Nucleus accumbens (tissue), 56 donors: ENCODE data around the gene CPTP.

ENCODE experiments used
- DNase-seq, 56 donors: peaks; one replicate each; lab custom pipeline; 2025; lab: John Stamatoyannopoulos, UW

CPTP gene

DNA sequence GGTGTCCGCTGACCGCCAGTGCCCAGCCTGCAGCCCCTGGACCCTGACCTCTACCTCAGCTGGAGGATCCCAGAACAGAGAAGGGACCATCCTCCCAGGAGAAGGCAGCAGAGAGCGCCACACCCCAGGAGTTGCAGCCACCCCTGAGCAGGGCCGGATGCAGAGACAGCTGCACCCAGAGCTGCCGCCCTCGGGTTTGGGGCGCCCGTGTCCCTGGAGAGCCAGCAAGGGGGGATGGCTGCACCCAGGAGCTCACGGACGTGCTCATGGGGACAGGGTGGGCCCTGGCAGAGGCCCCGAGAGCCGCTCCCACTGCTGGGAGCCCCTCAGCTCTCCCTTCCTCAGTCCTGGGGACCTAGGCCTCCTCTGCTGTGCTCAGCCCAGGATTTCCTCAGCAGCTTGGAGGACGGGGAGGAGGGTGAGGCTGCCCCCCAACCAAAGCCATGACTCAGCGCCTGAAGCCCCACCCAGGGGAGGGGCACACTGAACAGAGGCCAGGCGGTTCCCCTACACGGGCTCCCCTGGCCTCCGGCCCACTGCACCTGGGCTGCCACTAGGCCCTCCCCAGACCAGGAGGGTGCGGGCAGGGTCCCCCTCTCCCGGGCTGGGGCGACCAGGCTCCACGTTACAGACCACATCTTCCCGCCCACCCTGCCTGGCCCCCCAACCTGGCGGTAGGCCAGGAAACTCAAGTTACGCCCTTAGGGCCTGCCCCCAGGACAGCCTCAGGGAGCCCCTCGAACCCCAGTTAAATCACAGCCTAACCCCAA lies 19.1 kb upstream of the CPTP start:
- DNase-seq: peak in 35 of 56 donors; percentile 5 to 69 (median 42)

DNA sequence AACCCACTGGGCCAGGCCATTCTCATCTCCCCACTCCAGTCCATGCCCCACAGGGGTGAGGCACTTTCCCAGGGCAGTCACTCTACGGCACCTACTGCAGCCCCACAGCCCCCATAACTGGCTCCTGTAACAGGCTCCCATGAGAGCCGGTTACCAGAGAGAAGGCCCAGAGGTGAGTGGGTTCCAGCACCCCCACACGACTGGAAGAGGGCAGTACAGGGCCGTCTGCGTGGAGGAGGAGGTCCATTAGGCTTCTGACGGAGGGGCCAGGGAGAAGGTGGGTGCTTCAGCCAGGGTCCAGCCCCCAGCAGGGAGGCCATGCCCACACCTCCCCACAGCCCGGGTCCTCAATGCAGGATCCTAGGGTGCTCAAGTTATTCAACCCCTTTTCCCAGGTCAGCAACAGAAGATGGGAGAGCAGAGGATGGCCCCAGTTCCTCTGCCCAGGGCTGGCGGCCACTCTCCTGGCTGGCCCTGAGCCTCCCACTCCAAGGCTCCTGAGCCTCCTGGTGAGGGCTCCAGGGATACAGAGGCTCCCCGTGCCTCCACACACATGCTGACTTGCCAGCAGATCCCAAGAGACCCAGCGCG lies 18.4 kb upstream of the CPTP start:
- DNase-seq: no peak

DNA sequence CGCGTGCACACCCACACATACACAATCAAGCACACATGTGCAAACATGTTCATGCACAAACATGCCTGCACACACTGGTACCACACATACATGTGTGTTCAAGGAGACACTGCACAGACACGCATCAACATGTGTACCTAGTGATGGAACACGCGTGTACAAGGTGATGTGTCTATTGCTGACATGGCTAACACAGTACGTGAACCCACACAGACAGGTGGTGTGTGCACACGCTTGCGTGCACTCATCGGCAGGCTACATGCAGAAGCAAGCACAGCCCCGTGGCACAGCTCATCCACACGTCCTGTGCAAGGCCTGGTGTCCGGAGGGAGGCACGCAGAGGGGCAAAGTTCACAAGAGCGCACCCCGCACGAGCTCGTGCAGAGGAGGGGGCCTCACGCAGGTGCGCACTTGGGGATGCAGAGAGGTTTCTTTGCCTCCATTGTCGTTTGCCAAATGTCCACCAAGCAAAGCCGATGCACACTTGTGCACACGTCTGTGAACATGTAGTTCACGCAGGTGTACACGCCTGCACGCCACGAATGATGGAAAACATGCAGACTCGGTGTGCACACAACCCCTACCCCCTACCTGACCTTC lies 17.8 kb upstream of the CPTP start:
- peak in 16 of 56 donors; percentile 13 to 63 (median 40) for DNase-seq

DNA sequence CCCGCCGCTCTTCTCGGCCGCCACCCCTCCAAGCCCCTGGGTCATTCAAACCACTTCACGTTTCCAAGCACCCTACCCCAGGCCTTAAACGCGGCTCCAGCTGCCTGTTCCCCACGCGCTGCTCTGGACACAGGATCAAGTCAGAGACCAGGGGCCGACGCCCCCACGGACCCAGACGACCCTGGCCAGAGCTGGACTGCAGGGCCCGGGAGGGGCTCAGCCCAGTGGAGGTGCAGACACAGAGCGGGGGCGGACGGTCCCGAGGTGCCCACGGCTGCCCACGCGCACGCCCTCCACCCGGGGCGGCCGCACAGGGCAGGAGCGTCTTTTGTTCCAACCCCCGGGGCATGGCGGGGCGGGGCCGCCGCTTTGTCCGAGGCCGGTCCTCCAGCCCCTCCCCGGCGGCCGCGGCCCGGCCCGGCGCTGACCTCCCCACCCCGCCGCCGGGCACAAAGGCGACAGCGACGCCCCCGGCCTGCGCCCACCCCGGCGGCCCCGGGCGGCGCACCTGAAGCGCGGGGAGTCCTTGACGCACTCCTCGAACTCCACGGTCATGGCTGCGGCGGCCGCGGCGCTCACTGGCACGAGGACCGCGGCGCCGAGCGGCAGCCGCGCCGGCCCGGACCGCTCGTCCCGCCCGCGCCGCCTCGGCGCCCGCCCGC lies 17.2 kb upstream of the CPTP start:
- DNase-seq: peak in 12 of 56 donors; percentile 33 to 70 (median 54)

DNA sequence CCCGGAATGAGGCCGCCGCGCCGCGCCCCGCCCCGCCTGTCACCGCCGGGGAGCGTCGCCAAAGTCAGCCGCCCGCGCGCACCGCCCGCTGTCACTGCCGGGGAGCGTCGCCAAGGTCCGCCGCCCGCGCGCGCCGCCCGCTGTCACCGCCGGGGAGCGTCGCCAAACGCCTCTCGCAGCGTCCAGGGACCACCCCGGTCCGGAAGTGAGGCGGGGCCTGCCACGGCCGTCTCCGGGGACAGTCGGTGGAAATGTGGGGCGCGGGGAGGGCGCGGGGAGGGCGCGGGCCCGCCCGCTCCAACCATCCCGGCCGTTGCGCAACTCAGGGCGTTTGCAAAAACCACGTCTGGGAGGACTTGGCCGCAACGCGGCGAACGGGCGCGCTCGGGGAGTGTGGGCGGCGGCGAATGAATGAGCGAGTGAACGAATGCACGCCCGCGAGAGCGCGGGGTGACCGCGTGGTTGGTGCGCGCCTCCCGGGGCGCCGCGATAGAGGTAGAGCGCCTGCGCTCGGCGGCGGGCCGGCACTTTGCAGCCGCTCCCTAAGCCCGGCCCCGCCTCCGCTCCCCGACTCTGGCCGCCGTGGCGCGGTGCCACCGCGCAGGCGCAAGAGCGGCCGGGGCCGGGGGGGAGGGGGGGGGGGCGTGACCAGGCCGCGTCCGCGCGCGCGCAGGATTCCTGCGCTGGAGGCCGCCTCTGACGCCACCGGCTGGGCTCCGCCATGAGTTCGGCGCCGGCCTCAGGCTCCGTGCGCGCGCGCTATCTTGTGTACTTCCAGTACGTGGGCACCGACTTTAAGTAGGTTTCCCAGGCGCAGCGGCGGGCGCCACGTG lies 16.5 kb upstream of the CPTP start, which contains the start of the genes ACAP3 and PUSL1:
TSS of gene ACAP3 (minus strand) at position 8 of the 833 bp plus-strand sequence. CDS start 115 bp downstream, outside the sequence.
TSS of gene PUSL1 (plus strand) at position 675 of the 833 bp plus-strand sequence. CDS start at position 722, 47 bp downstream.
- peak; percentile 30 to 97 (median 91) for DNase-seq

DNA sequence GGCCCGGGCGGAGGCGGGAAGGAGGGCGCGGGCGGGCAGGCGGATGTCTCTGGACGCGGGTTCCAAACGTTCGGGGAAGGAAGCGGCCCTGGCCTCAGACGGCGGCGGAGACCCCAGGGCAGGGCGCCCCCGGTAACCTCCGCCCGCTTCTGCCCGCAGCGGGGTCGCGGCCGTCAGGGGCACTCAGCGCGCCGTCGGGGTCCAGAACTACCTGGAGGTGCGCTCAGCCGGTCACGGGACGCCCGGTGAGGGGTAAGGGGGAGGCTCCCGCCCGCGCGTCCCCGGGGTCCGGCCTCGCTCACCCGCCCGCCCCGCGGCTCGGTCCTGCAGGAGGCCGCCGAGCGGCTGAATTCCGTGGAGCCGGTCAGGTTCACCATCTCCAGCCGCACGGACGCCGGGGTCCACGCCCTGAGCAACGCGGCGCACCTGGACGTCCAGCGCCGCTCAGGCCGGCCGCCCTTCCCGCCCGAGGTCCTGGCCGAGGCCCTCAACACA lies 15.8 kb upstream of the CPTP start:
- DNase-seq: peak in 1 of 56 donors; percentile 54

DNA sequence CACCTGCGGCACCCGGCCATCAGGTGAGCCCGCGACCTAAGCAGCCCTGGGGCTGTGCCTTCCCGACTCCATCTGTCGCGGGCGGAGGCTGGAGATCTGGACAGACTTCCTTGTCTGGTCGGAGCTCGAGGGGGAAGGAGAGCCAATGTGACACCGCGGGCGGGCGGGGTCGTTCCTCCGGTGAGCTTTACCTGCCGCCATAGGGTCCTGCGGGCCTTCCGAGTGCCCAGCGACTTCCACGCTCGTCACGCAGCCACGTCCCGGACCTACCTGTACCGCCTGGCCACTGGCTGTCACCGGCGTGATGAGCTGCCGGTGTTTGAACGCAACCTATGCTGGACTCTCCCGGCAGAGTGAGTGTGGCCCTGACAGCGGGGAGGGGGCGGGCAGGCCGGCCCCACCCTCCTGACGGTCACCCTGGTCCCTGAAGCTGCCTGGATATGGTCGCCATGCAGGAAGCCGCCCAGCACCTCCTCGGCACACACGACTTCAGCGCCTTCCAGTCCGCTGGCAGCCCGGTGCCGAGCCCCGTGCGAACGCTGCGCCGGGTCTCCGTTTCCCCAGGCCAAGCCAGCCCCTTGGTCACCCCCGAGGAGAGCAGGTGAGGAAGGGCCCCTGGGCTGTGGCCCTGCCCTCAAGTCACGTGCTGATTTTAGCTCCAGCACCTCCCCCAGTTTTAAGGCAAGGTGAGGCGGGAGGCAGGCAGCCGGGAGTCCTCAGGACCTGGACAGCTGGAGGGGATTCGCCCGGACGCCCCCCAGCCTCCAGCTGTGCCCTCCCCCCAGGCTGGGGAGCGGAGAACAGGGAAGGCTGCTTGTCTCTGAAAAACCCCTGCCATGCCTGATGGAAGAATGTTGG lies 15.1 kb upstream of the CPTP start:
- peak in 1 of 56 donors; percentile 11 for DNase-seq

DNA sequence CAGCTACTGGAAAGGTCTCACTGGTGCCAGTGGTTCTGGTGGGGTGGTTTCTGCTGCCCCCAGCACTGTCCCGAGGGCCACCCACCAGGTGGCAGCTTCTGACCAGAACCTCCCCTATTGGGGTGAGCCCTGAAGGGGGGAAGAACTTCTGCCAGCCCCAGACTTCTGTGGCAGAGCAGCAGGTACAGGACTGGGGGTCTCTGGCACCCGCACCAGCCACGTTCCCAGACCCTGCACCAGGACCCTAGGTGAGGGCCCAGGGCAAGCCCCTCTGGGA lies 14.6 kb upstream of the CPTP start:
- no peak for DNase-seq

DNA sequence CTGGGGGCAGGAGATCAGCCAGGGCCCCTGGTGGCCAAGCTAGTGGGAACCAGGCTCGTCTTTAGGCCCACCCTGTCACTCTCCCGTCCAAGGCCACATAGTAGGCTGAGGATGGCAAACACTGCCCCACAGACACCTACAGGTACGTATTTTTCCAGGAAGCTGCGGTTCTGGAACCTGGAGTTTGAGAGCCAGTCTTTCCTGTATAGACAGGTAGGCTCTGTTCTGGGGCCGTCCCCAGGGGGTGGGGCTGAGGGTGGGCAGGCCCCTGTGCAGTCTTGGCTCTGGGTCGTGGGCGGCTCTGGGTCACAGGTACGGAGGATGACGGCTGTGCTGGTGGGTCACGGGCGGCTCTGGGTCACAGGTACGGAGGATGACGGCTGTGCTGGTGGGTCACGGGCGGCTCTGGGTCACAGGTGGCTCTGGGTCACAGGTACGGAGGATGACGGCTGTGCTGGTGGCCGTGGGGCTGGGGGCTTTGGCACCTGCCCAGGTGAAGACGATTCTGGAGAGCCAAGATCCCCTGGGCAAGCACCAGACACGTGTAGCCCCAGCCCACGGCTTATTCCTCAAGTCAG lies 14.0 kb upstream of the CPTP start:
- DNase-seq: no peak

DNA sequence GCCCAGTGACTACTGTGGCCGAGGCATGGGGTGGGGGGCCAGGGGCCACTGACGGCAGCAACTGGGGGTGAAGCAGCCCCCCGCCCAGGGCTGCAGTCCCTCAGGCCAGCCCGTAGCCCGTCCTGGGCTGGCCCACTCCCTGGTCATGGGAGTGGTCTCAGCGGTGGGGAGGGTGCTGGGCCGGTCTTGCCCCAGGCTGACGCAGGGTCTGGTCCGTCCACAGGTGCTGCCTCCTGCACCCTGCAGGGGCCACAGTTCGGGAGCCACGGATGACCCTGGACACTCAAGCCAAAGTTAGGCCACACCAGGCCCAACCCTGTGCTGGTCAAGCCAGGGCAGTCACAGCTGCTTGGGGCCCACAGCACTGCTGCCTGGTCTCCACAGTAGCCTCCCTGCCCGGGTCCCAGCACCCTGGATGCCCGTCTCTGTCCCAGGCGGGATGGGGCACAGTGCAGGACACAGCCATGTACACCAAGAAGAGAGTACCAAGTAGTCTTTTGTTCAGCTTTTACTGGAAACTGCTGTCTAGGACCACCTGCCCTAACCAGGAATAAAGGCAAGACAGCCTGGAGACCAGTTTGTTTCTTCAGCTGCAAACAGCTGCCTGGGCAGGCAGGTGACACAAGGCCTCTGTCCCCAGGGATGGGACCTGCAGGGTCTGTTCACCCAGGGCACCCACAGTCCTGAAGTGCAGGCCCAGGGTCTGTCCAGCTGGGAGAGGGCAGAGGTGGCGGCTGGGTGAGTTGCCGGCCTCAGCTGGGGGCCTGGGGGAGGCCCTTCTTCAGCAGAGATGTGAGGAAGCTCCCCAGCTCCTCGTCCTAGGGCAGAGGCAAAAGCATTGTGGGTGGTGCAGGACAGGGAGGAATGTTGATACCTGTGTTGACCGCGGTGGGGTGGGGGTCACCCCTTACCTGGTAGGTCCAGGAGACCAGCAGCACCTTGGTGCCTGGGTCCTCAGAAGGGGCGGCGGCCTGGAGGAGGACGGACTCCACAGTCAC lies 13.2 kb upstream of the CPTP start:
- no peak for DNase-seq

DNA sequence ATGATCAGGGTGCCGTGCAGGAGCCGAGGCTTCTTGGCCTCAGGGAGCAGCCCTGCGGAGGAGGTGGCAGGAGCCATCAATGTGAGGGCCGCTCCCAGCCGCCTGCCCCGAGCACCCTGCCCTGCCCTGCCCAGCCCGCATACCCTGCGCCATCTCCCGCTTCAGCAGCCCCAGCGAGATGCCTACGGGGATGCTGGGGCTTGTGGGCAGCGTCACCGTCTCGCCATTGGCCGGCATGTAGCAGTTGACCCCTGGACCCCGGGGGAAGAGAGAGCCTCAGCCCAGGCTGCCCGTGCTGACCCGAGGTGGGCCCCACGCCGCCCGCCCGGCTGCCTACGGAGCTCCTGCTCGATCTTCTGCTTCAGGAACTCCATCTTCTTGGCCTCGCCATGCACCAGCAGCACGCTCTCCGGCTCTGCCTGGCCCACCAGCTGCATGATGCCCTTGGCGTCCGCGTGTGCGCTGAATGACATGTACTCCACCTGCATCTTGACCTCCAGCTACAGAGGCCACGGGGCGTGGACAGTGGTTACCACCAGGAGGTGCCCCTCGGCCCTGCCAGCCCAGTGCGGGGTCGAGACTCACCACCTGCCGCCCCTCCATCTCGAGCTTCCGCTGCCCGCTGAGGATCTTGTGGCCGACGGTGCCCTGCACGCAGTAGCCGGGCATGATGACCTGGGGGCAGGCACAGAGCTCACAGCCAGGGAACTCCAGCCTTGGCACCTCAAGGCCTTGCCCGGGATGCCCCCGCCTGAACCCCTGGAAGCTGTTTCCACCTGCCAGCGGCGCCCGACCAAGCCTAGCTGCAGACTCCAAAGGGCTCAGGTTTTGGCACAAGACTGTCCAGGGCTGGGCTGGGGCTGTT lies 11.9 kb upstream of the CPTP start:
- DNase-seq: no peak

DNA sequence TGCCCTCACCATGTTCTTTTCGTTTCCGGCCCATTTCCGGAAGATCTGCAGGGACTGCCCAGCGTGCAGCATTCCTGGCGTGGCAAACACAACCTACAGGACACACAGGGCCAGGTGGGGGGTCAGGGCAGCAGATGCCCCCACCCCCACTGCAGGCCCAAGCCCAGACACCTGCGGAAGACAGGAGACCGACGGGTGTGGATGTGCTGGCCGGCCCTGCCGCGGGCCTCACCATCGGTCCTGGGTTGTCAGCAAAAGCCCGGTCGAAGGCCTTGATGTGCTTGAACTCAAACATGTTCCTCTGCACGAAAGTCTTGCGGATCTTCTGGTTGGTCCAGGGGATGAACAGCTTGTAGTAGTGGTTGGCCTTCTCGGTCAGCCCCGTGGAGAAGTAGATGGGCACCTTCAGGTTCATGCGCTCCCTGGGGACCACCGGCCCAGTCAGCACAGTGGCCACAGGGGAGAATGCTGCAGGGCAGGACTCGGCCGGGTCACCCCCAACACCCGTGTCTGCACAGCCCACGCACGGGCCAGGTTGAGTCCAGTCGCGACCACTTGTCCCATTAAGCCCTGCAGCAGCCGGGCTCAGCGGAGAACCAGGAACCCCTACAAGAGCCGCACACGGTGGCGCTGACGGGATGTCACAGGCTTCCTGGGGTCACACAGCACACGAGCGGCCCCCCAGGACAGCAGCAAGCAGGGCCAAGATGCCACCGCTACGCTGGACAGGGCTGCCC lies 10.9 kb upstream of the CPTP start:
- no peak for DNase-seq

DNA sequence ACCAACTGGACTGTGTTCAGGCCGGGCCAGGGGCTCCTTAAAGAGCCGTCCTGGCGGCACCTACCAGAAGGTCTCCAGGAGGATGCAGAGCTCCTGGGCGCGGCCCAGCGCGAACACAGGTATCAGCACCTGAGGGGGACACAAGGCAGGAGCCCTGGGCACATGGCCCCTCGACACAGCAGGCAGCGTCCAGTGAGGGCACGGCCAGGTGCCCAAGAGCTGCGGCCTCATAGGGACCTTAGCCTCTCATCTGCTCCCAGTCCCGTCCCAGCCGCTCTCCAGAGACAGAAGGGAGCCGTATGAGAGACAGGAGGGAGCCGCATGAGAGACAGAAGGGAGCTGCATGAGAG lies 10.4 kb upstream of the CPTP start:
- no peak for DNase-seq

DNA sequence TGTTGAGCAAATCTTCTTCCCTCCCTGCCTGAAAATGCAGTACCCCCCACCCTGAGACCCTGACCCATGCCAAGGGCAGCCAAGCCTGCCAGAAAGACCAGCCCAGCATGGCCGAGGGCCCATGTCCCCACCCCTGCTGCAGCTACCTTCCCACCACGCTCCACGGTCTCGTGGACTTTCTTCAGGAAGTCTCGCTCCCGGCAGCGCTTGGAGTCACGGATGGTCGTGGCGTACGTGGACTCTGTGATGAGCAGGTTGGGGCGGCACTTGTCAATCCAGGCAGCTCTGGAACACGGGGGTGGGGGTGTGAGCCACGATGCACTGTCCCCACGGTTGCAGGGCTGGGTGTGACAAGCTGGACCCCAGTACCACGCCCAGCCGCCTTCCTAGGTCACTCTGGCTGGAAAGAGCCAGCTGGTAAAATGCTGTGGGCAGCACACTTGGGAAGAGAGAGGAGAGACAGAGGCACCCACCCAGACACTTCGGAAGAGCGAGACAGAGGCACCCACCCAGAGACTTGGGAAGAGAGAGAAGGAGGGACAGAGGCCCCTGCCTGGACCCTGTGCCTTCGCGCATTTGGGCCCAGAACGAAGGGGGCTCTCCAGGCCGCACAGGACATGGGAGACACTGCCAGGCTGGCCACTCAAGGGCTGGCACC lies 9.8 kb upstream of the CPTP start:
- no peak for DNase-seq

DNA sequence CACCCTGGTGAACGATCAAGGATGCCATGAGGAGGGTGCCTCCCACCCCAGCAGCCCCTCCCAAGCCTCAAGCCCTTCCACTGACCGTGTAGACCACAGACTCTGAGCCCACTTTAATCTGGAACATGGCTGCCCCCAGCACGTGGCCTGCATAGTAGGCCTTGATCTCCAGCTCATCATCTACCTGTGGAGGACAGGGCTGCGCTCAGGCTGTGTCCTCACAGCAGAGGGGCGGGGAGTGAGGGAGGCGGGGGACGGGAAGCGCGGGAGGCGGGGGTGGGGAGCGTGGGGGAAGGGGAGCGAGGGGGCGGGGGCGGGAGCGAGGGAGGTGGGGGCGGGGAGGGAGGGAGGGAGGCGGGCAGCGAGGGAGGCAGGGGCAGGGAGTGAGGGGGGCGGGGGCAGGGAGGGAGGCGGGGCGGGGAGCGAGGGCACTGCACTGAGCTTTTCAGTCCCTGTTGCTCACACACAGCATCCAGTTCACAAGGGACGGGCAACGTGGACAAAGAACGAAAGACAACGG lies 9.1 kb upstream of the CPTP start:
- DNase-seq: no peak
